PC-3 (cell line): ENCODE measurements around the gene CENPO.

ENCODE experiments used
- CTCF ChIP-seq: fragments of 300-600 bp; sonication (generic); conservative IDR thresholded peaks from 2 replicates; pipeline ENCODE4 v1.5.1; 2017; ENCODE audit warnings: antibody characterized with exemption, low read depth, mild to moderate bottlenecking, low read length
- EZH2 ChIP-seq: fragments of 300-600 bp; sonication (generic); IDR thresholded peaks from one replicate; pipeline ENCODE4 v1.6.1; 2017; ENCODE audit warnings: antibody characterized with exemption, mild to moderate bottlenecking, low read length; ENCODE audit not compliant: unreplicated experiment

- no peak for TF ChIP-seq EZH2
- TF ChIP-seq CTCF, result no peak
These were observed 49.1 kb downstream of the CENPO start for GRCh38 chr2:24842081-24843050.
